Measurements from ENCODE around the gene KCNN3.

The KCNN3 gene

GRCh38 chr1:154865442-154866256, 4.4 kb downstream of the KCNN3 start:
- H3K4me3 ChIP-seq (ENCODE audit: low read length): no peak overlapping the region
- TF ChIP-seq CTCF (IDR thresholded peaks at IDR 0.05; ENCODE audit: insufficient read depth, low read depth, low read length, missing control alignments): no peak
- DNase-seq (ENCODE audit: low read depth): no peak

GRCh38 chr1:154864189-154864975, 5.7 kb downstream of the KCNN3 start:
- TF ChIP-seq CTCF (IDR thresholded peaks at IDR 0.05; ENCODE audit: insufficient read depth, low read depth, low read length, missing control alignments): no peak

GRCh38 chr1:154863315-154864174, 6.5 kb downstream of the KCNN3 start:
- peak; percentile 68 for DNase-seq (ENCODE audit: low read depth)
- peak; percentile 71 for TF ChIP-seq CTCF (IDR thresholded peaks at IDR 0.05; ENCODE audit: insufficient read depth, low read depth, low read length, missing control alignments)
- H3K4me3 ChIP-seq (ENCODE audit: low read length): no peak overlapping the region

More at GRCh38 chr1:154864189-154864975, 5.7 kb downstream of the KCNN3 start:
- DNase-seq (ENCODE audit: low read depth): no peak
- H3K4me3 ChIP-seq (ENCODE audit: low read length): no peak overlapping the region

GRCh38 chr1:154862907-154863306, 7.2 kb downstream of the KCNN3 start:
- no peak for DNase-seq (ENCODE audit: low read depth)
- no peak overlapping the region for H3K4me3 ChIP-seq (ENCODE audit: low read length)
- TF ChIP-seq CTCF (IDR thresholded peaks at IDR 0.05; ENCODE audit: insufficient read depth, low read depth, low read length, missing control alignments): no peak

- H3K4me3 ChIP-seq (ENCODE audit: low read length): no peak overlapping the region
- TF ChIP-seq CTCF (IDR thresholded peaks at IDR 0.05; ENCODE audit: insufficient read depth, low read depth, low read length, missing control alignments): no peak
- no peak for DNase-seq (ENCODE audit: low read depth)
These were observed 8.4 kb downstream of the KCNN3 start for GRCh38 chr1:154861607-154862094.

- H3K4me3 ChIP-seq (ENCODE audit: low read length): no peak overlapping the region
- DNase-seq (ENCODE audit: low read depth): no peak
- TF ChIP-seq CTCF (IDR thresholded peaks at IDR 0.05; ENCODE audit: insufficient read depth, low read depth, low read length, missing control alignments): no peak
These were observed 9.8 kb downstream of the KCNN3 start for GRCh38 chr1:154860156-154860870.
